Activated B cell treated with CpG ODN at 0.5 μM for 24 hours (primary cell): ENCODE results near the gene MEIOSIN. TPM values are rescaled to one million over a fixed set of nuclear protein-coding genes. Genes with fewer than 3 reads are reported as not detected.

ENCODE experiments used
- ATAC-seq: fragments of 200-7000 bp; cut with Tn5 transposase; one replicate; pipeline ENCODE4 v1.10.0; 2021; ENCODE audit warnings: low read depth, mild to moderate bottlenecking, moderate library complexity
- CTCF ChIA-PET: fragments of 350-600 bp; sonication (Branson Sonifier 250); formaldehyde crosslinking; loops from one replicate; lab custom pipeline; 2021; ENCODE audit warnings: antibody characterized with exemption; lab: Charles Lee
- POLR2A ChIA-PET: fragments of 350-600 bp; sonication (Branson Sonifier 250); formaldehyde crosslinking; loops from one replicate; lab custom pipeline; 2021; ENCODE audit warnings: antibody characterized with exemption; lab: Charles Lee
- DNase-seq: peaks from one replicate; pipeline ENCODE4 v3.0.0; 2022
- H3K27ac Mint-ChIP-seq: one replicate; pipeline ENCODE4 v1.8.0; 2020; ENCODE audit warnings: mixed read lengths
- H3K27me3 Mint-ChIP-seq: one replicate; pipeline ENCODE4 v1.8.0; 2021; ENCODE audit warnings: mixed read lengths
- H3K36me3 Mint-ChIP-seq: one replicate; pipeline ENCODE4 v1.8.0; 2021; ENCODE audit warnings: low read depth, mixed read lengths
- H3K4me1 Mint-ChIP-seq: one replicate; pipeline ENCODE4 v1.8.0; 2021; ENCODE audit warnings: mixed read lengths
- H3K4me3 Mint-ChIP-seq: one replicate; pipeline ENCODE4 v1.8.0; 2020; ENCODE audit warnings: mild to moderate bottlenecking, mixed read lengths
- H3K9me3 Mint-ChIP-seq: one replicate; pipeline ENCODE4 v1.8.0; 2020; ENCODE audit warnings: mixed read lengths
- intact Hi-C: fragments of 100-400 bp; cut with micrococcal nuclease; formaldehyde crosslinking; loops from one replicate; pipeline ENCODE4 v1.15.1; 2024
- total RNA-seq: library from RNA; stranded (reverse); gene quantifications from 2 replicates; pipeline ENCODE4 v1.2.3, GENCODE V29; 2022
- TF ChIP-seq, protein P1 (sequence below): fragments of 200-600 bp; IDR thresholded peaks from one replicate; pipeline ENCODE4 v1.8.0; 2022; ENCODE audit warnings: antibody characterized with exemption, mild to moderate bottlenecking

The MEIOSIN gene
- total RNA-seq, 1 donor from 2014 or later = not detected

DNA sequence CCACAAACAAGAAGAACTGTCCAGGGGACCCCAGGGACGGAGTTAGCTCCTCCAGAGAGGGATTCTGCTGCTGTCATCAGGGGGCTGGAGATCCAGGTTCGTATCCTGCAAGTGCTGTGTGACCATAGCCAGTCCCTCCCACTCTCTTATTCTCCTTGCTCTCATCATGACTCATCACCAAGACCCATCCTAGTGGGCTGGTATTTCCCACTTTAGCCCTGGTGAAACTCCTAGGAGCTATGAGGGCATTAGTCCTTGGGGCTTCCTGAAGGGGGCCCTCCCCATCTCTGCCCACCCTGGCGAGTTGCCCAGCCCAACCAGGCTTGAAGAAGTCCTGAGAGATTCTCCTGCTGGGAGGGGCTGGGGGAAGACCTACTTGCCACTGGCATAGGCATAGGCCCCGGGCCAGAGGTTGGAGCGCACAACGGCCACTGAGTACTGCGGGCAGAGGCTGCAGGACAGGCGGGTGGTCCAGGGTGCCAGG is 66.9 kb downstream of the MEIOSIN start:
- CTCF ChIA-PET = interaction anchor here (0.9 to 7.4 kb wide), 7 partner anchors 17 to 398 kb away, joined by 3 to 172 read pairs (median 3); partner anchors contain the start of gene SIX5
- ATAC-seq (no peak), DNase-seq (no peak)
- Mint-ChIP-seq H3K36me3 (no peaks in the 10 kb centered on the region), H3K27ac (no peak overlapping the region), H3K4me1 (peaks cover 6% of the 10 kb centered on the region), H3K4me3 (no peak overlapping the region), H3K27me3 (peaks cover 10% of the 10 kb centered on the region), H3K9me3 (no peaks in the 10 kb centered on the region)
- TF ChIP-seq, protein P1, sequence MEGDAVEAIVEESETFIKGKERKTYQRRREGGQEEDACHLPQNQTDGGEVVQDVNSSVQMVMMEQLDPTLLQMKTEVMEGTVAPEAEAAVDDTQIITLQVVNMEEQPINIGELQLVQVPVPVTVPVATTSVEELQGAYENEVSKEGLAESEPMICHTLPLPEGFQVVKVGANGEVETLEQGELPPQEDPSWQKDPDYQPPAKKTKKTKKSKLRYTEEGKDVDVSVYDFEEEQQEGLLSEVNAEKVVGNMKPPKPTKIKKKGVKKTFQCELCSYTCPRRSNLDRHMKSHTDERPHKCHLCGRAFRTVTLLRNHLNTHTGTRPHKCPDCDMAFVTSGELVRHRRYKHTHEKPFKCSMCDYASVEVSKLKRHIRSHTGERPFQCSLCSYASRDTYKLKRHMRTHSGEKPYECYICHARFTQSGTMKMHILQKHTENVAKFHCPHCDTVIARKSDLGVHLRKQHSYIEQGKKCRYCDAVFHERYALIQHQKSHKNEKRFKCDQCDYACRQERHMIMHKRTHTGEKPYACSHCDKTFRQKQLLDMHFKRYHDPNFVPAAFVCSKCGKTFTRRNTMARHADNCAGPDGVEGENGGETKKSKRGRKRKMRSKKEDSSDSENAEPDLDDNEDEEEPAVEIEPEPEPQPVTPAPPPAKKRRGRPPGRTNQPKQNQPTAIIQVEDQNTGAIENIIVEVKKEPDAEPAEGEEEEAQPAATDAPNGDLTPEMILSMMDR = no peak
- POLR2A ChIA-PET = interaction anchor here (0.6 to 3.2 kb wide), 3 partner anchors 28 to 121 kb away, joined by 3 to 39 read pairs (median 8); partner anchors contain the start of gene SIX5
- intact Hi-C loops = no loop called here

DNA sequence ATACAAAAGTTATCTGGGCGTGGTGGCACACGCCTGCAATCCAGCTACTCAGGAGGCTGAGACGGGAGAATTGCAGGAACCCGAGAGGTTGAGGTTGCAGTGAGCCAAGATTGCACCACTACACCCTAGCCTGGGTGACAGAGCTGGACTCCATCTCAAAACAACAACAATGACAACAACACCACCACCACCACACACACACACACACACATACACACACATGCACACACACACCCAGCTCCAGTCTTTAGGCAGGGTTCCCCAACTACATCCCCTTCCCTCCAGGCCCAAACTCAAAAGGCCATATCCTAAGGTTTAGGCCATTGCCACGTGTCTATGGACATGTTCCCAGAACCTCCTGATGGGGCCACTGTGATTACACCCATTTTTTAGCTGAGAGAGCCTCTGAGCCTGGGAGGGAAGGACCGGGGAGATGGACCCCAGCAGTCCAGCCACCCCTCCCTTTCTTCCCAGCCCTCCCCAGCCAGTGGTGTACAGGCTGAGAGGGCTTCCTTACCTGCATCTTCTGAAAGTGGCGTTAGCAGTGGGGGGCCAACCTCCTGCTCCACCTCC is 68.5 kb downstream of the MEIOSIN start:
- ChIA-PET CTCF (interaction anchor here (1.0 to 7.4 kb wide), 2 partner anchors 31 to 44 kb away, joined by 5 to 172 read pairs; partner anchors contain the start of gene SIX5), POLR2A (interaction anchor here (0.6 kb wide), 1 partner anchor 377 kb away, joined by 3 read pairs; no protein-coding TSS in a partner anchor)
- H3K4me3 Mint-ChIP-seq = no peak overlapping the region
- no peak overlapping the region for H3K27ac Mint-ChIP-seq
- TF ChIP-seq, protein P1 = no peak
- H3K36me3 Mint-ChIP-seq = no peaks in the 10 kb centered on the region
- ATAC-seq (no peak), DNase-seq (no peak)
- intact Hi-C loops = no loop called here
- peaks cover 5% of the 10 kb centered on the region for H3K27me3 Mint-ChIP-seq
- peaks cover 6% of the 10 kb centered on the region for H3K4me1 Mint-ChIP-seq
- H3K9me3 Mint-ChIP-seq = no peaks in the 10 kb centered on the region

DNA sequence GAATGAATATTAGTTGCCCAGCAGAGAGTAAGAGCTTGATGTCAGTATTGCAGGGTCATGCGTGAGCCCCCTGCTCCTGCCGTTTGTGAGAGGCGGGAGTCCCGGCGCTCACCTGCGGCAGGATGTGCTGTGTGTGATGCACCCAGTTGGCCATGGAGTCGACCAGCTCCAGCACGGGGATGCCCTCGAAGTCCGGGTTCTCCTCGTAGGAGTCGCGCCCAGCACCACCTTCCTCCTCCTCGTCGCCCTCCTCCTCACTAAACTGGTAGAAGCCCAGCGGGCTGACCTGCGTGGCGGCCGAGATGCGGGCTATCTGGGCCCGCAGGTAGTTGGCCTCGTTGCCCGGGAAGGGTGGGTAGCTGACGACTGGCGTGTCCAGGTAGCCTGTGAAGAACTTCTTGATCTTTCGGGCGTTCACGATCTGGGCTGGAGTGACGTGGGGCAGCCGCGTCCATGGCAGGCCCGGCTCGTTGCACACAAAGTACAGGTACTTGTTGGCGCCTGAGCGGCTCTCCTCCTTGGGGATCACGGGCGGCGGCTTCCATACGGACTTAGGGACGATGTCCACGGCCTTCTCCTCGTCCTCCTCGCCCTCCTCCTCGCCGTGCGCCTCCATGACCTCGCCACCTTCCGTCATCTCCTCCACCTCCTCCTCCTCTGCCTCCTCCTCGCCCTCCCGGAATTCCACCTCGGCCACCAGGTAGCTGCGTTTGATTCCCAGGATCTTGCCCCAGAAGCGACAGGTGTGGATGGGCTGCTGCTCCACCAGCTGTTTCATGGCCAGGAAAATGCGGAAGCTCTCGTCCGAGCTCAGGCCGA is 71.1 kb downstream of the MEIOSIN start:
- POLR2A ChIA-PET = interaction anchor here (0.7 kb wide), 1 partner anchor 128 kb away, joined by 4 read pairs; no protein-coding TSS in a partner anchor

DNA sequence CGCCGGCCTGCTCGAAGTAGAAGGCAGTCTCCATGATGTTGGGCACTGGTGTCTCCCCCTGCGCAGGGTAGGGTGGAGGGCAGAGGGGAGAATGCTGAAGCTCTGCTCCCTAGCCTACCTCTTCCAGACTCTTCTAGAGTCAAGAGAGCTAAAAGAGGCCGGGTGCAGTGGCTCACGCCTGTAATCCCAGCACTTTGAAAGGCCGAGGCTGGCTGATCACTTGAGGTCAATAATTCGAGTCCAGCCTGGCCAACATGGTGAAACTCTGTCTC is 71.7 kb downstream of the MEIOSIN start:
- intact Hi-C loops = no loop called here
- CTCF ChIA-PET = interaction anchor here (1.6 kb wide), 1 partner anchor 34 kb away, joined by 6 read pairs; no protein-coding TSS in a partner anchor
- no peak for ATAC-seq
- Mint-ChIP-seq H3K36me3 (no peaks in the 10 kb centered on the region), H3K27me3 (no peaks in the 10 kb centered on the region), H3K4me1 (peaks cover 6% of the 10 kb centered on the region), H3K4me3 (no peak overlapping the region), H3K27ac (no peak overlapping the region), H3K9me3 (no peaks in the 10 kb centered on the region)
- DNase-seq = no peak
- TF ChIP-seq, protein P1 = no peak
- POLR2A ChIA-PET = no interaction called here

More for the DNA sequence above, 71.1 kb downstream of the MEIOSIN start:
- H3K36me3 Mint-ChIP-seq = no peaks in the 10 kb centered on the region
- CTCF ChIA-PET = interaction anchor here (1.6 kb wide), 1 partner anchor 33 kb away, joined by 6 read pairs; no protein-coding TSS in a partner anchor
- H3K27ac Mint-ChIP-seq = no peak overlapping the region
- intact Hi-C loops = no loop called here
- no peaks in the 10 kb centered on the region for H3K27me3 Mint-ChIP-seq
- ATAC-seq = no peak
- no peaks in the 10 kb centered on the region for H3K9me3 Mint-ChIP-seq
- DNase-seq = no peak
- peaks cover under 1% of the 10 kb centered on the region for H3K4me1 Mint-ChIP-seq
- H3K4me3 Mint-ChIP-seq = no peak overlapping the region
- TF ChIP-seq, protein P1 = no peak

DNA sequence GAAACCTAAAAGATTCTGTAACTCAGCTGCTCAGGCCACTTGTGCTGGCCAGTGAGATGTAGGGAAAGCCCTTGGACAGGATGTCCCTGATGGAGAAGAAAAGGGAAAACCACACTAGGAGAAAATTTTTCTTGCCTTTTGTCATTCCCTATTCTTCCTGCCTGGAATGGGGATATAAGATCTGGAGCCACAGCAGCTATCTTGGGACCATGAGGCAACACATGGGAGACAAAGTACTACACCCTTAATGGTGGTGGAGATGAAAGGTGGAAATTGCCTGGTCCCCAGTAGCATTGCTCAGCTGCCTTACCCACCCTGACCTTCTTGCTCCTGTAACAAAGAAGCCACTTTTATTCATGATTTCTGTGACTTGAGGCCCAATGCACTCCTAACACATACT is 72.5 kb downstream of the MEIOSIN start:
- ChIA-PET POLR2A (no interaction called here), CTCF (interaction anchor here (1.6 kb wide), 1 partner anchor 35 kb away, joined by 6 read pairs; no protein-coding TSS in a partner anchor)
- Mint-ChIP-seq H3K27ac (no peak overlapping the region), H3K4me3 (no peak overlapping the region), H3K36me3 (no peaks in the 10 kb centered on the region), H3K4me1 (peaks cover 6% of the 10 kb centered on the region), H3K27me3 (no peaks in the 10 kb centered on the region), H3K9me3 (no peaks in the 10 kb centered on the region)
- intact Hi-C loops = no loop called here
- no peak for DNase-seq
- no peak for ATAC-seq
- TF ChIP-seq, protein P1 = no peak
